ENCODE results near the gene TPT1.

TPT1 gene

GRCh38 chr13:45356966-45357672 lies 16.1 kb upstream of the TPT1 start:
- Histone ChIP-seq H3K4me3 (ENCODE audit: low read depth, low read length) (no peak overlapping the region), H3K27ac (ENCODE audit: extremely low read depth, low read depth, low read length) (no peak overlapping the region), H3K4me1 (ENCODE audit: control insufficient read depth, insufficient read depth, low read length) (no peaks in the 10 kb centered on the region), H3K36me3 (ENCODE audit: control insufficient read depth in 2 of 2, insufficient read depth in 1 of 2, low read length in 2 of 2) (peaks cover 0 to 3% of the 10 kb centered on the region in 2 experiments; a peak in 2 of 3 replicates), H3K9me3 (ENCODE audit: control insufficient read depth, insufficient read depth, low read depth, low read length) (no peaks in the 10 kb centered on the region)
- CTCF ChIA-PET: interaction anchor here (1.0 kb wide), 1 partner anchor 36 kb away, joined by 3 read pairs; no protein-coding TSS in a partner anchor
- POLR2A ChIA-PET: interaction anchor here (2.1 kb wide), 1 partner anchor 16 kb away, joined by 18 read pairs; the partner anchor contains the start of gene TPT1
- TF ChIP-seq, protein P1, sequence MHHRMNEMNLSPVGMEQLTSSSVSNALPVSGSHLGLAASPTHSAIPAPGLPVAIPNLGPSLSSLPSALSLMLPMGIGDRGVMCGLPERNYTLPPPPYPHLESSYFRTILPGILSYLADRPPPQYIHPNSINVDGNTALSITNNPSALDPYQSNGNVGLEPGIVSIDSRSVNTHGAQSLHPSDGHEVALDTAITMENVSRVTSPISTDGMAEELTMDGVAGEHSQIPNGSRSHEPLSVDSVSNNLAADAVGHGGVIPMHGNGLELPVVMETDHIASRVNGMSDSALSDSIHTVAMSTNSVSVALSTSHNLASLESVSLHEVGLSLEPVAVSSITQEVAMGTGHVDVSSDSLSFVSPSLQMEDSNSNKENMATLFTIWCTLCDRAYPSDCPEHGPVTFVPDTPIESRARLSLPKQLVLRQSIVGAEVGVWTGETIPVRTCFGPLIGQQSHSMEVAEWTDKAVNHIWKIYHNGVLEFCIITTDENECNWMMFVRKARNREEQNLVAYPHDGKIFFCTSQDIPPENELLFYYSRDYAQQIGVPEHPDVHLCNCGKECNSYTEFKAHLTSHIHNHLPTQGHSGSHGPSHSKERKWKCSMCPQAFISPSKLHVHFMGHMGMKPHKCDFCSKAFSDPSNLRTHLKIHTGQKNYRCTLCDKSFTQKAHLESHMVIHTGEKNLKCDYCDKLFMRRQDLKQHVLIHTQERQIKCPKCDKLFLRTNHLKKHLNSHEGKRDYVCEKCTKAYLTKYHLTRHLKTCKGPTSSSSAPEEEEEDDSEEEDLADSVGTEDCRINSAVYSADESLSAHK (tag by site-specific recombination; IDR thresholded peaks at IDR 0.05): no peak
- TF ChIP-seq, protein P2, sequence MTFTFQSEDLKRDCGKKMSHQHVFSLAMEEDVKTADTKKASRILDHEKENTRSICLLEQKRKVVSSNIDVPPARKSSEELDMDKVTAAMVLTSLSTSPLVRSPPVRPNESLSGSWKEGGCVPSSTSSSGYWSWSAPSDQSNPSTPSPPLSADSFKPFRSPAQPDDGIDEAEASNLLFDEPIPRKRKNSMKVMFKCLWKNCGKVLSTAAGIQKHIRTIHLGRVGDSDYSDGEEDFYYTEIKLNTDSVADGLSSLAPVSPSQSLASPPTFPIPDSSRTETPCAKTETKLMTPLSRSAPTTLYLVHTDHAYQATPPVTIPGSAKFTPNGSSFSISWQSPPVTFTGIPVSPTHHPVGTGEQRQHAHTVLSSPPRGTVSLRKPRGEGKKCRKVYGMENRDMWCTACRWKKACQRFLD (tag by site-specific recombination; IDR thresholded peaks at IDR 0.05): no peak
- TF ChIP-seq ZNF169 (tag by site-specific recombination; IDR thresholded peaks at IDR 0.05): no peak
- TF ChIP-seq ZNF184 (tag by site-specific recombination; IDR thresholded peaks at IDR 0.05): no peak
- TF ChIP-seq, protein P3, sequence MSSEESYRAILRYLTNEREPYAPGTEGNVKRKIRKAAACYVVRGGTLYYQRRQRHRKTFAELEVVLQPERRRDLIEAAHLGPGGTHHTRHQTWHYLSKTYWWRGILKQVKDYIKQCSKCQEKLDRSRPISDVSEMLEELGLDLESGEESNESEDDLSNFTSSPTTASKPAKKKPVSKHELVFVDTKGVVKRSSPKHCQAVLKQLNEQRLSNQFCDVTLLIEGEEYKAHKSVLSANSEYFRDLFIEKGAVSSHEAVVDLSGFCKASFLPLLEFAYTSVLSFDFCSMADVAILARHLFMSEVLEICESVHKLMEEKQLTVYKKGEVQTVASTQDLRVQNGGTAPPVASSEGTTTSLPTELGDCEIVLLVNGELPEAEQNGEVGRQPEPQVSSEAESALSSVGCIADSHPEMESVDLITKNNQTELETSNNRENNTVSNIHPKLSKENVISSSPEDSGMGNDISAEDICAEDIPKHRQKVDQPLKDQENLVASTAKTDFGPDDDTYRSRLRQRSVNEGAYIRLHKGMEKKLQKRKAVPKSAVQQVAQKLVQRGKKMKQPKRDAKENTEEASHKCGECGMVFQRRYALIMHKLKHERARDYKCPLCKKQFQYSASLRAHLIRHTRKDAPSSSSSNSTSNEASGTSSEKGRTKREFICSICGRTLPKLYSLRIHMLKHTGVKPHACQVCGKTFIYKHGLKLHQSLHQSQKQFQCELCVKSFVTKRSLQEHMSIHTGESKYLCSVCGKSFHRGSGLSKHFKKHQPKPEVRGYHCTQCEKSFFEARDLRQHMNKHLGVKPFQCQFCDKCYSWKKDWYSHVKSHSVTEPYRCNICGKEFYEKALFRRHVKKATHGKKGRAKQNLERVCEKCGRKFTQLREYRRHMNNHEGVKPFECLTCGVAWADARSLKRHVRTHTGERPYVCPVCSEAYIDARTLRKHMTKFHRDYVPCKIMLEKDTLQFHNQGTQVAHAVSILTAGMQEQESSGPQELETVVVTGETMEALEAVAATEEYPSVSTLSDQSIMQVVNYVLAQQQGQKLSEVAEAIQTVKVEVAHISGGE (tag by site-specific recombination; conservative IDR thresholded peaks at IDR 0.05; ENCODE audit: low read depth): no peak

DNA sequence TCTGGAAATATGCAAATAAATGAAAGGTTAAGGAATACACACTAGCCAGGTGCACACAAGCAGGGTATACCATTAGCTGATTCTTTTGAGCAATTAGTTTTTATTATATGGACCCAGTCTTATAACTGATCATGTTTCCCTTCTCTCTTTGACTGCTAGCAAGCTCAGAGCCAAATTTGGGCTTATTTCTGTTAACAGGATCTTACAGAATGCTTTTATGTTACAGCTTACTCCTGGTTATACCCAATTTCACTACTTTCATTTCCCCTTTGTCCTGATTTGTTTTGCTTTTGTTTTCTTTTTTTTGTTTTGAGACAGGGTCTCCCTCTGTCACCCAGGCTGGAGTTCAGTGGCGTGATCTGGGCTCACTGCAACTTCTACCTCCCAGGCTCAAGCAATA lies 12.9 kb upstream of the TPT1 start:
- H3K36me3 ChIP-seq (ENCODE audit: control insufficient read depth in 2 of 2, insufficient read depth in 1 of 2, low read length in 2 of 2): peaks cover 0 to 16% of the 10 kb centered on the region in 2 experiments; a peak in 2 of 3 replicates
- TF ChIP-seq, protein P4, sequence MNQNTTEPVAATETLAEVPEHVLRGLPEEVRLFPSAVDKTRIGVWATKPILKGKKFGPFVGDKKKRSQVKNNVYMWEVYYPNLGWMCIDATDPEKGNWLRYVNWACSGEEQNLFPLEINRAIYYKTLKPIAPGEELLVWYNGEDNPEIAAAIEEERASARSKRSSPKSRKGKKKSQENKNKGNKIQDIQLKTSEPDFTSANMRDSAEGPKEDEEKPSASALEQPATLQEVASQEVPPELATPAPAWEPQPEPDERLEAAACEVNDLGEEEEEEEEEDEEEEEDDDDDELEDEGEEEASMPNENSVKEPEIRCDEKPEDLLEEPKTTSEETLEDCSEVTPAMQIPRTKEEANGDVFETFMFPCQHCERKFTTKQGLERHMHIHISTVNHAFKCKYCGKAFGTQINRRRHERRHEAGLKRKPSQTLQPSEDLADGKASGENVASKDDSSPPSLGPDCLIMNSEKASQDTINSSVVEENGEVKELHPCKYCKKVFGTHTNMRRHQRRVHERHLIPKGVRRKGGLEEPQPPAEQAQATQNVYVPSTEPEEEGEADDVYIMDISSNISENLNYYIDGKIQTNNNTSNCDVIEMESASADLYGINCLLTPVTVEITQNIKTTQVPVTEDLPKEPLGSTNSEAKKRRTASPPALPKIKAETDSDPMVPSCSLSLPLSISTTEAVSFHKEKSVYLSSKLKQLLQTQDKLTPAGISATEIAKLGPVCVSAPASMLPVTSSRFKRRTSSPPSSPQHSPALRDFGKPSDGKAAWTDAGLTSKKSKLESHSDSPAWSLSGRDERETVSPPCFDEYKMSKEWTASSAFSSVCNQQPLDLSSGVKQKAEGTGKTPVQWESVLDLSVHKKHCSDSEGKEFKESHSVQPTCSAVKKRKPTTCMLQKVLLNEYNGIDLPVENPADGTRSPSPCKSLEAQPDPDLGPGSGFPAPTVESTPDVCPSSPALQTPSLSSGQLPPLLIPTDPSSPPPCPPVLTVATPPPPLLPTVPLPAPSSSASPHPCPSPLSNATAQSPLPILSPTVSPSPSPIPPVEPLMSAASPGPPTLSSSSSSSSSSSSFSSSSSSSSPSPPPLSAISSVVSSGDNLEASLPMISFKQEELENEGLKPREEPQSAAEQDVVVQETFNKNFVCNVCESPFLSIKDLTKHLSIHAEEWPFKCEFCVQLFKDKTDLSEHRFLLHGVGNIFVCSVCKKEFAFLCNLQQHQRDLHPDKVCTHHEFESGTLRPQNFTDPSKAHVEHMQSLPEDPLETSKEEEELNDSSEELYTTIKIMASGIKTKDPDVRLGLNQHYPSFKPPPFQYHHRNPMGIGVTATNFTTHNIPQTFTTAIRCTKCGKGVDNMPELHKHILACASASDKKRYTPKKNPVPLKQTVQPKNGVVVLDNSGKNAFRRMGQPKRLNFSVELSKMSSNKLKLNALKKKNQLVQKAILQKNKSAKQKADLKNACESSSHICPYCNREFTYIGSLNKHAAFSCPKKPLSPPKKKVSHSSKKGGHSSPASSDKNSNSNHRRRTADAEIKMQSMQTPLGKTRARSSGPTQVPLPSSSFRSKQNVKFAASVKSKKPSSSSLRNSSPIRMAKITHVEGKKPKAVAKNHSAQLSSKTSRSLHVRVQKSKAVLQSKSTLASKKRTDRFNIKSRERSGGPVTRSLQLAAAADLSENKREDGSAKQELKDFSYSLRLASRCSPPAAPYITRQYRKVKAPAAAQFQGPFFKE (tag by site-specific recombination; IDR thresholded peaks at IDR 0.05; ENCODE audit: borderline replicate concordance): no peak
- TF ChIP-seq, protein P1 (tag by site-specific recombination; IDR thresholded peaks at IDR 0.05): no peak
- TF ChIP-seq ZNF335 (tag by site-specific recombination; conservative IDR thresholded peaks at IDR 0.05): no peak
- TF ChIP-seq, protein P5, sequence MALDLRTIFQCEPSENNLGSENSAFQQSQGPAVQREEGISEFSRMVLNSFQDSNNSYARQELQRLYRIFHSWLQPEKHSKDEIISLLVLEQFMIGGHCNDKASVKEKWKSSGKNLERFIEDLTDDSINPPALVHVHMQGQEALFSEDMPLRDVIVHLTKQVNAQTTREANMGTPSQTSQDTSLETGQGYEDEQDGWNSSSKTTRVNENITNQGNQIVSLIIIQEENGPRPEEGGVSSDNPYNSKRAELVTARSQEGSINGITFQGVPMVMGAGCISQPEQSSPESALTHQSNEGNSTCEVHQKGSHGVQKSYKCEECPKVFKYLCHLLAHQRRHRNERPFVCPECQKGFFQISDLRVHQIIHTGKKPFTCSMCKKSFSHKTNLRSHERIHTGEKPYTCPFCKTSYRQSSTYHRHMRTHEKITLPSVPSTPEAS (tag by site-specific recombination; IDR thresholded peaks at IDR 0.05): no peak
- no peak for TF ChIP-seq ZNF155 (tag by site-specific recombination; IDR thresholded peaks at IDR 0.05)
- no peak for TF ChIP-seq ZNF449 (tag by site-specific recombination; IDR thresholded peaks at IDR 0.05)
- no peak for TF ChIP-seq ZNF112 (tag by site-specific recombination; IDR thresholded peaks at IDR 0.05)
- no peak for TF ChIP-seq WT1 (tag by site-specific recombination; IDR thresholded peaks at IDR 0.05)
- H3K4me3 ChIP-seq (ENCODE audit: low read depth, low read length): no peak overlapping the region
- H3K27ac ChIP-seq (ENCODE audit: extremely low read depth, low read depth, low read length): no peak overlapping the region
- ChIA-PET POLR2A (interaction anchor here (1.4 kb wide), 1 partner anchor 12 kb away, joined by 5 read pairs; no protein-coding TSS in a partner anchor), CTCF (no interaction called here)
- H3K9me3 ChIP-seq (ENCODE audit: control insufficient read depth, insufficient read depth, low read depth, low read length): no peaks in the 10 kb centered on the region
- H3K4me1 ChIP-seq (ENCODE audit: control insufficient read depth, insufficient read depth, low read length): no peaks in the 10 kb centered on the region
